ENCODE data around the gene ROBO1.

The ROBO1 gene

DNA sequence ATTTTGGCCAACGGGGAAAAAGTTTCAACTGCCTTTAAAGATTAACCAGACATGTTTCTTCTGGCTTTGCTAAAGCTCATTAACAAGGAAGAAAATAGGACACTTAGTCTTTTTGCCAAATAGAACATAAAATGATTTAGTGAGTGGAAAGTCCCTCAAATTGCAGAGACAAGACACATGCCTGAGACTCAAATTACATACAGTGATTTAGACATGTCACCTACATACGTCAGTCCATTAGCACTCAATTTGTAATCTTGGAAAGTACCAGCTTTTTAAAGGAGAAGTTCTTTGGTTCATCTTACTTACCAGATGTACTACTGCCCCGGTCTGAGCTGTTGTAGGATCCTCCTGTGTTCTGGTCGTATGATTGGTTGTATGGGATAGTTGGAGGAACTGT lies 1134.2 kb downstream of the ROBO1 start:
- Histone ChIP-seq H4K20me1 (ENCODE audit: low read depth, low read length) (no peaks in the 10 kb centered on the region), H3K27me3 (ENCODE audit: low read length) (no peaks in the 10 kb centered on the region), H2AFZ (ENCODE audit: low read depth, low read length, severe bottlenecking) (no peak overlapping the region), H3K27ac (ENCODE audit: low read depth, low read length) (no peak overlapping the region), H3K9me2 (replicated peaks; ENCODE audit: insufficient read depth, low read length) (no peaks in the 10 kb centered on the region), H3K79me2 (ENCODE audit: insufficient read depth, low read length) (no peaks in the 10 kb centered on the region), H3K9ac (ENCODE audit: low read length) (no peak overlapping the region), H3K36me3 (ENCODE audit: low read length) (no peaks in the 10 kb centered on the region), H3K9me3 (ENCODE audit: insufficient read depth, low read length) (no peaks in the 10 kb centered on the region), H3K4me2 (ENCODE audit: low read depth, low read length, poor library complexity, severe bottlenecking) (no peak overlapping the region), H3F3A (ENCODE audit: insufficient read depth) (no peaks in the 10 kb centered on the region), H3K4me3 (ENCODE audit: insufficient read depth, low read length, poor library complexity, severe bottlenecking) (no peak overlapping the region)
- TF ChIP-seq EZH2phosphoT487 (conservative IDR thresholded peaks at IDR 0.05; ENCODE audit: low read length), result no peak
- no peak for TF ChIP-seq CTCF (IDR thresholded peaks at IDR 0.05; ENCODE audit: insufficient read depth, low read length, poor library complexity, severe bottlenecking)

DNA sequence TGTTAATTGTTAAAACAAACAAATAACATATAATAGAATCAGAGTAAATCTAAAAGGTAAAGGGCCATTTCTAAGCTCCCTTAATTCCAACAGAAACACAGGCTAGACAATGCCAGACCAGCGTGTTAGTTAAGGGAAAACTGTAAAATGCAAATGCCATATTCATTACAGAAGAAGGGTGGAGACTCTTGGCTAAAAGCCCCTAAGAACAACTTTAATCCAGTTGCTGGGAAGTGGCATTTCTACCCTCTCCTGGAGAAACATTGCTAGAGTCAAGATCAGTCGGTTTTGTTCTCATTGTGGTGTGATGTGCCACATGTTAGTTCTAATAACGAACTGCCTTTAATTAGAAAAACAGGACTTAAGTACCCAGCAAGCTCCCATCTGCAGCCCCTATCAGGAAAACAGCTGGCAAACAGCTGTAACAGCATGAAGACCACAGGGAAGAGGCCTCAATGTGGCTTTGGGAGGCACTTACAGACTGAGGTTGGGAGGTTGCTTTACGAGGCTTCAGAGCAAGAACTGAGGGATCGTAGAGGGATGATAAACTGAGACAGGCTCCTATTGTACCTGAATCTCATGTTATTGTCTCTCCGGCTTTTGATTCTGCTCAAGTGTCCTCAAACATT lies 1134.8 kb downstream of the ROBO1 start:
- Histone ChIP-seq H3K9ac (ENCODE audit: low read length) (no peak overlapping the region), H3K36me3 (ENCODE audit: low read length) (no peaks in the 10 kb centered on the region), H3K79me2 (ENCODE audit: insufficient read depth, low read length) (no peaks in the 10 kb centered on the region), H2AFZ (ENCODE audit: low read depth, low read length, severe bottlenecking) (no peak overlapping the region), H3K27me3 (ENCODE audit: low read length) (no peaks in the 10 kb centered on the region), H3K27ac (ENCODE audit: low read depth, low read length) (no peak overlapping the region), H4K20me1 (ENCODE audit: low read depth, low read length) (no peaks in the 10 kb centered on the region), H3F3A (ENCODE audit: insufficient read depth) (no peaks in the 10 kb centered on the region), H3K9me2 (replicated peaks; ENCODE audit: insufficient read depth, low read length) (no peaks in the 10 kb centered on the region), H3K4me2 (ENCODE audit: low read depth, low read length, poor library complexity, severe bottlenecking) (no peak overlapping the region), H3K4me3 (ENCODE audit: insufficient read depth, low read length, poor library complexity, severe bottlenecking) (no peak overlapping the region), H3K9me3 (ENCODE audit: insufficient read depth, low read length) (no peaks in the 10 kb centered on the region)
- TF ChIP-seq CTCF (IDR thresholded peaks at IDR 0.05; ENCODE audit: insufficient read depth, low read length, poor library complexity, severe bottlenecking) (no peak), EZH2phosphoT487 (conservative IDR thresholded peaks at IDR 0.05; ENCODE audit: low read length) (no peak)

GRCh38 chr3:78629544-78629943 lies 1138.3 kb downstream of the ROBO1 start:
- H3K9ac ChIP-seq (ENCODE audit: low read length), result no peak overlapping the region
- no peaks in the 10 kb centered on the region for H3K36me3 ChIP-seq (ENCODE audit: low read length)
- no peaks in the 10 kb centered on the region for H3K9me3 ChIP-seq (ENCODE audit: insufficient read depth, low read length)
- H3K27me3 ChIP-seq (ENCODE audit: low read length), result no peaks in the 10 kb centered on the region
- H4K20me1 ChIP-seq (ENCODE audit: low read depth, low read length), result no peaks in the 10 kb centered on the region
- H3F3A ChIP-seq (ENCODE audit: insufficient read depth), result no peaks in the 10 kb centered on the region
- no peak overlapping the region for H3K4me3 ChIP-seq (ENCODE audit: insufficient read depth, low read length, poor library complexity, severe bottlenecking)
- TF ChIP-seq EZH2phosphoT487 (conservative IDR thresholded peaks at IDR 0.05; ENCODE audit: low read length), result no peak
- no peak for TF ChIP-seq CTCF (IDR thresholded peaks at IDR 0.05; ENCODE audit: insufficient read depth, low read length, poor library complexity, severe bottlenecking)
- H3K79me2 ChIP-seq (ENCODE audit: insufficient read depth, low read length), result no peaks in the 10 kb centered on the region
- H3K9me2 ChIP-seq (replicated peaks; ENCODE audit: insufficient read depth, low read length), result no peaks in the 10 kb centered on the region
- no peak overlapping the region for H3K4me2 ChIP-seq (ENCODE audit: low read depth, low read length, poor library complexity, severe bottlenecking)
- H2AFZ ChIP-seq (ENCODE audit: low read depth, low read length, severe bottlenecking), result no peak overlapping the region
- no peak overlapping the region for H3K27ac ChIP-seq (ENCODE audit: low read depth, low read length)
